ENCODE data around the gene GNB4. TPM values are rescaled to one million over a fixed set of nuclear protein-coding genes. Genes with fewer than 3 reads are reported as not detected.
A peak's percentile ranks its signal among the peaks of the same experiment; 100 is the strongest.

Gene GNB4
- total RNA-seq, 2 experiments from 2014 or later = 6.2 to 7.1 TPM

DNA sequence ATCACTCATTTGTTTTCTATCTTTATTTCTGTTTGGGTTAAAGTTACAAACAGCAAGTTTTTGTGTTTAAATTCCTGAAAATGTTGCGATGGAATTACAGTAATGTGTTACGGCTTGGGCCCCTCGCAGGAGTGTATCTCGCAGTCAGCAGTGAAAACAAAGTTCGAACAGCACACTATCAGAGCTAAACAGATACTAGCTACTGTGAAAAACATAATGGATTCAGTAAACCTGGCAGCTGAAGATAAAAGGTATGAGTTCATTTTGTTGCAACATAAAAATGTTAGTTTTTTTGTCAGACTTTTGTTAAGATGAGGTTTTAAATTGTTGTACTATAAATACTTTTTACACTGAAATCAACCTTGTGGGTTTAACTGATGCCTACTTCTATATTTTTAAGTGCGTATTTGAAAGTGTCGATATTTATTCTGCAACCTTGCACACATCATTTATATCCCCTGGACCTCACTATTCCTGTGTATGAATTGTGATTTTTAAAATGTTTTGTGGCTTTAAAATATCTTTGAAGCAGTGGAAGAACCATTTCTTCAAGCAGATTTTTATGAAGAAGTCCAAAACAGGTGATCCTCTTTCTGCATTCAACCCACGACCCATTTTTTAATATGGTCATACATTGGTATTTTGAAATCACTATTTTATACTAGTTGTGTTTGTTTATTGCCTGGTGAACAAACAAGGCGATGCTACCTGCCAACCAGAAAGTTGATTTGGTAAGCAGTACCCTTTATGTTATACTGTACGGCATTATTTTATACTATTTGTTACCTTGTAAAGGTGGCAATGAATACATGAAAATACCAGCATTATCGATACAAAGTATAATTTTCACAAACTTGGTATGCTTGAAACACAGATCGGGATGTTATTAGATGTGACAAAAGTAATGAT, 75.9 kb downstream of the GNB4 start:
- no peaks in the 10 kb centered on the region for H3K27me3 Mint-ChIP-seq
- ATAC-seq (ENCODE audit: low read depth) = no peak

GRCh38 chr3:179373938-179374337, 77.3 kb downstream of the GNB4 start:
- Mint-ChIP-seq H3K4me1 (no peaks in the 10 kb centered on the region), H3K27me3 (no peaks in the 10 kb centered on the region), H3K4me3 (no peak overlapping the region), H3K36me3 (peaks cover 7% of the 10 kb centered on the region), H3K9me3 (no peaks in the 10 kb centered on the region), H3K27ac (no peak overlapping the region)
- no peak for DNase-seq
- POLR2A ChIA-PET = no interaction called here
- ATAC-seq (ENCODE audit: low read depth) = no peak

More for the DNA sequence above, 75.9 kb downstream of the GNB4 start:
- POLR2A ChIA-PET = no interaction called here
- H3K4me3 Mint-ChIP-seq = no peak overlapping the region
- H3K27ac Mint-ChIP-seq = no peak overlapping the region
- H3K36me3 Mint-ChIP-seq = peaks cover 11% of the 10 kb centered on the region
- no peak for DNase-seq
- H3K9me3 Mint-ChIP-seq = no peaks in the 10 kb centered on the region
- H3K4me1 Mint-ChIP-seq = no peaks in the 10 kb centered on the region

GRCh38 chr3:179369621-179370020, 81.6 kb downstream of the GNB4 start:
- POLR2A ChIA-PET = interaction anchor here (0.6 kb wide), 2 partner anchors 17 to 1426 kb away, joined by 3 read pairs; no protein-coding TSS in a partner anchor
- H3K4me1 Mint-ChIP-seq = no peaks in the 10 kb centered on the region
- no peak for ATAC-seq (ENCODE audit: low read depth)
- no peaks in the 10 kb centered on the region for H3K9me3 Mint-ChIP-seq
- H3K27ac Mint-ChIP-seq = no peak overlapping the region
- H3K36me3 Mint-ChIP-seq = peaks cover 9% of the 10 kb centered on the region
- H3K4me3 Mint-ChIP-seq = no peak overlapping the region
- no peak for DNase-seq
- H3K27me3 Mint-ChIP-seq = no peaks in the 10 kb centered on the region

GRCh38 chr3:179363332-179363731, 87.9 kb downstream of the GNB4 start:
- no peak overlapping the region for H3K4me3 Mint-ChIP-seq
- H3K36me3 Mint-ChIP-seq = peaks cover 18% of the 10 kb centered on the region
- no peaks in the 10 kb centered on the region for H3K27me3 Mint-ChIP-seq
- no peak for DNase-seq
- no peak for ATAC-seq (ENCODE audit: low read depth)
- H3K9me3 Mint-ChIP-seq = no peaks in the 10 kb centered on the region
- POLR2A ChIA-PET = interaction anchor here (1.0 kb wide), 1 partner anchor 15 kb away, joined by 3 read pairs; no protein-coding TSS in a partner anchor
- H3K27ac Mint-ChIP-seq = no peak overlapping the region
- H3K4me1 Mint-ChIP-seq = no peaks in the 10 kb centered on the region

GRCh38 chr3:179355996-179356395, 95.3 kb downstream of the GNB4 start:
- POLR2A ChIA-PET = no interaction called here

GRCh38 chr3:179348325-179349013, 102.8 kb downstream of the GNB4 start:
- no peak for DNase-seq

More at GRCh38 chr3:179355996-179356395, 95.3 kb downstream of the GNB4 start:
- Mint-ChIP-seq H3K9me3 (no peaks in the 10 kb centered on the region), H3K36me3 (peaks cover 56% of the 10 kb centered on the region), H3K4me1 (peaks cover 19% of the 10 kb centered on the region), H3K27ac (no peak overlapping the region), H3K4me3 (no peak overlapping the region), H3K27me3 (no peaks in the 10 kb centered on the region)
- DNase-seq (no peak), ATAC-seq (ENCODE audit: low read depth) (no peak)

DNA sequence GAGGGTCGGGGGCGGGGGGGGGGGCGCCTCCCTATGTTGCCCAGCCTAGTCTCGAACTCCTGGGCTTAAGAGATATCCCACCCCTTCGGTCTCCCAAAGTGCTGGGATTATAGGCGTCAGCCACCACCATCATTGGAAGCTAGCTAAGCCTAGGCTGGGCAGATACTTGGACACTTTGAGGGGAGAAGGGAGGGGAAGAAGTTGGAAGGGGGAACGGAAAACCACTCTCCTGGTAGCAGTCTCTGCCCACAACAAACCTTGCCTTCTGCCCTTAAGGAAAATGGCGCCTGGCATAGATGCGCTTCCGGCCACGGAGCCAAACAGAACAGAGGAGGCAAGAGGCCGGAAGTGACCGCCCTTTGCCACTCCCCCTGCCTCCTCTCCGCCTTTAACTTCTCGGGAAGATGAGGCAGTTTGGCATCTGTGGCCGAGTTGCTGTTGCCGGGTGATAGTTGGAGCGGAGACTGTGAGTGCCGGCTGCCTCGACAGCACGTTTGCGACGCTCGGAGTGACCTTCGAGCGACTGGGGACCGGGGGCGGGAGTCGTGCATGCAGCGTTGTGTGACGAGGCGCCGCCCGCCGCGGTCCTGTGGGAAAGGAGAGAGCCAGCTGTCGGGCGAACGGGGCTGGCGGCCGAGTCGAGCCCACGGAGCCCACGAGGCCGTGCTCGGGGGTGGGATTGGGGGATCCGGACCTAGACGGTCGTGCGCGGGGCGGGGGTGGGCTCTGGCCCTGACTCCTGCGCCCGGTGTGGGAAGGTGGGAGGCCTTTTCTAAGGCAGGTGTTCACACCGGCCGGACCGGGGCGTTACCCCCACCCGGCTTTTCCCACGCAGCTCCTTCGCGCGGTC, 103.7 kb downstream of the GNB4 start, which contains the start of gene MFN1:
Gene MFN1 (plus strand): TSS at position 365 of the 850 bp plus-strand sequence. CDS start 1,143 bp downstream, outside the sequence.
- POLR2A ChIA-PET = interaction anchor here (0.6 to 1.5 kb wide), 9 partner anchors 14 to 1254 kb away, joined by 3 to 9 read pairs (median 4); partner anchors contain the start of genes ACTL6A, MRPL47, NDUFB5 and TTC14
- ATAC-seq (ENCODE audit: low read depth) = peak; percentile 97
- peak; percentile 85 for DNase-seq
- Mint-ChIP-seq H3K27me3 (no peaks in the 10 kb centered on the region), H3K4me1 (peaks cover 19% of the 10 kb centered on the region), H3K36me3 (peaks cover 6% of the 10 kb centered on the region), H3K4me3 (peak within 1 kb of the TSS; percentile 91), H3K27ac (peak within 1 kb of the TSS; percentile 90), H3K9me3 (no peaks in the 10 kb centered on the region)

More at GRCh38 chr3:179348325-179349013, 102.8 kb downstream of the GNB4 start:
- Mint-ChIP-seq H3K27me3 (no peaks in the 10 kb centered on the region), H3K4me1 (peaks cover 21% of the 10 kb centered on the region), H3K27ac (peak overlapping the region; percentile 90), H3K4me3 (peak overlapping the region; percentile 91), H3K9me3 (no peaks in the 10 kb centered on the region), H3K36me3 (peaks cover 10% of the 10 kb centered on the region)
- POLR2A ChIA-PET = interaction anchor here (0.7 to 1.5 kb wide), 3 partner anchors 13 to 256 kb away, joined by 3 to 4 read pairs (median 4); partner anchors contain the start of genes MRPL47 and NDUFB5
- ATAC-seq (ENCODE audit: low read depth) = no peak

Other genes starting within 250 kb of the GNB4 start
- gene KCNMB3, start 200.4 kb downstream of the GNB4 start, total RNA-seq = 1 to 10 TPM; 1.9 to 2.2 TPM
- gene ZNF639, start 128.4 kb downstream of the GNB4 start, total RNA-seq = 10 to 100 TPM; 36.2 to 38.9 TPM
- gene MFN1, start 103.8 kb downstream of the GNB4 start, total RNA-seq = 10 to 100 TPM; 32.9 to 39.0 TPM
- gene ACTL6A, start 111.5 kb upstream of the GNB4 start, total RNA-seq = 10 to 100 TPM; 72.1 to 74.4 TPM
- gene MRPL47, start 153.2 kb upstream of the GNB4 start, total RNA-seq = 10 to 100 TPM; 30.1 to 30.4 TPM
- 10 to 100 TPM; 80.7 to 89.1 TPM for gene NDUFB5, start 153.3 kb upstream of the GNB4 start, total RNA-seq
- 1 to 10 TPM; 7.1 to 8.4 TPM for gene USP13, start 201.6 kb upstream of the GNB4 start, total RNA-seq